GM23338 (cell line): Measurements from ENCODE around the gene SERPINA1. TPM values are rescaled to one million over a fixed set of nuclear protein-coding genes. Genes with fewer than 3 reads are reported as not detected.

Experiments used
- ATAC-seq: fragments of 200-7000 bp; cut with Tn5 transposase; 3 replicates; pipeline ENCODE4 v1.9.1; 2020
- DNase-seq: peaks from one replicate; pipeline ENCODE4 v3.0.0-alpha.2; 2015; ENCODE audit warnings: low spot score
- H2AFZ ChIP-seq: fragments of 200-600 bp; sonication (generic); 2 replicates; pipeline ENCODE4 v1.8.0; 2016; ENCODE audit warnings: antibody characterized with exemption, mild to moderate bottlenecking, moderate library complexity
- H3F3A ChIP-seq: fragments of 200-600 bp; sonication (generic); replicated peaks from 2 replicates; pipeline ENCODE4 v1.8.0; 2017; ENCODE audit warnings: antibody characterized with exemption, mixed run types, low read depth
- H3K27ac ChIP-seq: fragments of 200-600 bp; sonication (generic); 2 replicates; pipeline ENCODE4 v1.6.1; 2016; ENCODE audit warnings: low read depth
- H3K27me3 ChIP-seq: fragments of 200-600 bp; sonication (generic); 2 replicates; pipeline ENCODE4 v1.8.0; 2016; ENCODE audit warnings: mild to moderate bottlenecking, mixed run types, moderate library complexity; ENCODE audit not compliant: insufficient read depth
- H3K36me3 ChIP-seq: fragments of 200-600 bp; sonication (generic); 2 replicates; pipeline ENCODE4 v1.8.0; 2016; ENCODE audit warnings: mild to moderate bottlenecking; ENCODE audit not compliant: insufficient read depth
- H3K4me1 ChIP-seq: fragments of 200-600 bp; sonication (generic); 2 replicates; pipeline ENCODE4 v1.8.0; 2016; ENCODE audit warnings: mild to moderate bottlenecking, moderate library complexity; ENCODE audit not compliant: insufficient read depth
- H3K4me2 ChIP-seq: fragments of 200-600 bp; sonication (generic); 2 replicates; pipeline ENCODE4 v1.7.1; 2017; ENCODE audit warnings: mixed run types
- H3K4me3 ChIP-seq: fragments of 200-600 bp; sonication (generic); 2 replicates; pipeline ENCODE4 v1.6.1; 2016; ENCODE audit warnings: mixed run types
- H3K79me2 ChIP-seq: fragments of 200-600 bp; sonication (generic); replicated peaks from 2 replicates; pipeline ENCODE4 v1.8.0; 2017; ENCODE audit warnings: mild to moderate bottlenecking; ENCODE audit not compliant: insufficient read depth
- H3K9me2 ChIP-seq: fragments of 200-600 bp; sonication (generic); 2 replicates; pipeline ENCODE4 v1.8.0; 2017; ENCODE audit not compliant: insufficient read depth
- H4K20me1 ChIP-seq: fragments of 200-600 bp; sonication (generic); replicated peaks from 2 replicates; pipeline ENCODE4 v1.8.0; 2017; ENCODE audit warnings: mild to moderate bottlenecking; ENCODE audit not compliant: insufficient read depth
- H3K27ac Mint-ChIP-seq: 2 replicates; pipeline ENCODE4 v1.8.0; 2020; ENCODE audit warnings: inconsistent platforms, mild to moderate bottlenecking, moderate library complexity, mixed read lengths
- H3K27me3 Mint-ChIP-seq: 3 replicates; pipeline ENCODE4 v1.8.0; 2022; ENCODE audit warnings: low read depth, mild to moderate bottlenecking, moderate library complexity, mixed read lengths, inconsistent platforms; ENCODE audit not compliant: insufficient read depth, poor library complexity
- H3K36me3 Mint-ChIP-seq: 3 replicates; pipeline ENCODE4 v1.8.0; 2021; ENCODE audit warnings: low read depth, mild to moderate bottlenecking, inconsistent platforms, moderate library complexity, mixed read lengths
- H3K4me1 Mint-ChIP-seq: 3 replicates; pipeline ENCODE4 v1.8.0; 2020; ENCODE audit warnings: mild to moderate bottlenecking, inconsistent platforms, mixed read lengths
- H3K4me3 Mint-ChIP-seq: 3 replicates; pipeline ENCODE4 v1.8.0; 2021; ENCODE audit warnings: moderate library complexity, mild to moderate bottlenecking, inconsistent platforms, mixed read lengths
- H3K9me3 Mint-ChIP-seq: 3 replicates; pipeline ENCODE4 v1.8.0; 2020; ENCODE audit warnings: moderate library complexity, mild to moderate bottlenecking, inconsistent platforms, mixed read lengths
- CREB1 ChIP-seq: fragments of 250-450 bp; sonication (Bioruptor Pico); IDR thresholded peaks from 2 replicates; pipeline ENCODE4 v1.5.0; 2020; ENCODE audit warnings: low read depth, mild to moderate bottlenecking, moderate library complexity
- EZH2 ChIP-seq: fragments of 200-600 bp; sonication (generic); IDR thresholded peaks from one replicate; pipeline ENCODE4 v1.8.0; 2017; ENCODE audit warnings: antibody characterized with exemption, mild to moderate bottlenecking, low read depth; ENCODE audit not compliant: unreplicated experiment
- EZH2phosphoT487 ChIP-seq: fragments of 200-600 bp; sonication (generic); IDR thresholded peaks from one replicate; pipeline ENCODE4 v1.8.1; 2018; ENCODE audit warnings: antibody characterized with exemption; ENCODE audit not compliant: unreplicated experiment
- JUNB ChIP-seq: IDR thresholded peaks from one replicate; pipeline ENCODE4 v1.6.1; 2016; ENCODE audit warnings: antibody characterized with exemption; ENCODE audit not compliant: unreplicated experiment
- NANOG ChIP-seq: IDR thresholded peaks from 2 replicates; pipeline ENCODE4 v1.6.1; 2016; ENCODE audit warnings: antibody characterized with exemption, borderline replicate concordance
- POLR2AphosphoS5 ChIP-seq: IDR thresholded peaks from 2 replicates; pipeline ENCODE4 v1.6.1; 2016; ENCODE audit warnings: antibody characterized with exemption, low read depth
- STAT1 ChIP-seq: IDR thresholded peaks from one replicate; pipeline ENCODE4 v1.6.1; 2016; ENCODE audit warnings: antibody characterized with exemption; ENCODE audit not compliant: unreplicated experiment
- ZNF114 ChIP-seq: fragments of 250-450 bp; sonication (Bioruptor Pico); IDR thresholded peaks from 2 replicates; pipeline ENCODE4 v1.5.0; 2020; ENCODE audit warnings: mild to moderate bottlenecking, moderate library complexity
- ZNF331 ChIP-seq: fragments of 250-450 bp; sonication (Bioruptor Pico); IDR thresholded peaks from 2 replicates; pipeline ENCODE4 v1.5.0; 2020; ENCODE audit warnings: low read depth, mild to moderate bottlenecking, moderate library complexity
- polyA plus RNA-seq: library from polyadenylated mRNA; unstranded; fragments of >200 nt; fragmentation: Nextera tagmentation; extraction: Ambion mirVana; gene quantifications from 2 replicates; pipeline ENCODE4 v1.2.1, GENCODE V29; 2016
- total RNA-seq: library from RNA; depleted of rRNA; stranded (reverse); fragments of >200 nt; shearing (Covaris generic); gene quantifications from 2 replicates; pipeline ENCODE4 v1.2.3, GENCODE V29; 2014
- TF ChIP-seq, protein P1 (sequence below): IDR thresholded peaks from 2 replicates; pipeline ENCODE4 v1.6.1; 2016; ENCODE audit warnings: antibody characterized with exemption
- TF ChIP-seq, protein P2 (sequence below): IDR thresholded peaks from one replicate; pipeline ENCODE4 v1.6.1; 2018; ENCODE audit warnings: antibody characterized with exemption; ENCODE audit not compliant: unreplicated experiment
- TF ChIP-seq, protein P3 (sequence below), 2 experiments: fragments of 200-600 bp in 1 of 2; sonication (generic) in 1 of 2; conservative IDR thresholded peaks; 2 replicates each; pipeline versions ENCODE4 v1.5.1 to v1.6.1; 2016 to 2017; ENCODE audit warnings: antibody characterized with exemption in 2 of 2, low read depth in 2 of 2, mild to moderate bottlenecking in 2 of 2, moderate library complexity in 1 of 2
- TF ChIP-seq, protein P4 (sequence below): fragments of 250-450 bp; sonication (Bioruptor Pico); IDR thresholded peaks from 2 replicates; pipeline ENCODE4 v1.5.0; 2020; ENCODE audit warnings: mild to moderate bottlenecking, moderate library complexity

SERPINA1 gene
- total and polyA plus RNA-seq, 2 experiments from 2014 or later, result not detected

DNA sequence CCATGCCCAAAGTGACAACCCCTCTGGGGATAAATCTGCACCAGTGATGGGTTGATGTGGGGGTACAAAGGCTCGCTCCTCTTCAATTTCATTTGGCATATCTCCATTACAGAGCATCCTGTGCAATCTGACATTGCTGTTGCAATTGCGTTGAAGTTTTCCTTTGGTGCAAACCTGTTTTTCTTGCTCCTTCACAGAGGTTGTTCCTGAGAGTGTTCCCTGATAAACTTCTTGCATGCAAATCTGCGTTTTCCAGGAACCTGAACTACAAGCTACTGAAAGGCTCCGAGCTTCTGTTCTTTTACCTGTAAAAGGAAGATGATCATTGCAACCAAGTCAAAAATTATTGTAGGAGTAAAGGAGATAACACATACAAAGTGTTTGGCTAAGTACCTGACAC lies 38.1 kb upstream of the SERPINA1 start:
- H3K27me3 ChIP-seq, result no peaks in the 10 kb centered on the region
- H4K20me1 ChIP-seq, result no peaks in the 10 kb centered on the region
- H3K27ac ChIP-seq, result no peak overlapping the region
- TF ChIP-seq, protein P1, sequence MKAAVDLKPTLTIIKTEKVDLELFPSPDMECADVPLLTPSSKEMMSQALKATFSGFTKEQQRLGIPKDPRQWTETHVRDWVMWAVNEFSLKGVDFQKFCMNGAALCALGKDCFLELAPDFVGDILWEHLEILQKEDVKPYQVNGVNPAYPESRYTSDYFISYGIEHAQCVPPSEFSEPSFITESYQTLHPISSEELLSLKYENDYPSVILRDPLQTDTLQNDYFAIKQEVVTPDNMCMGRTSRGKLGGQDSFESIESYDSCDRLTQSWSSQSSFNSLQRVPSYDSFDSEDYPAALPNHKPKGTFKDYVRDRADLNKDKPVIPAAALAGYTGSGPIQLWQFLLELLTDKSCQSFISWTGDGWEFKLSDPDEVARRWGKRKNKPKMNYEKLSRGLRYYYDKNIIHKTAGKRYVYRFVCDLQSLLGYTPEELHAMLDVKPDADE, result no peak
- TF ChIP-seq, protein P2, sequence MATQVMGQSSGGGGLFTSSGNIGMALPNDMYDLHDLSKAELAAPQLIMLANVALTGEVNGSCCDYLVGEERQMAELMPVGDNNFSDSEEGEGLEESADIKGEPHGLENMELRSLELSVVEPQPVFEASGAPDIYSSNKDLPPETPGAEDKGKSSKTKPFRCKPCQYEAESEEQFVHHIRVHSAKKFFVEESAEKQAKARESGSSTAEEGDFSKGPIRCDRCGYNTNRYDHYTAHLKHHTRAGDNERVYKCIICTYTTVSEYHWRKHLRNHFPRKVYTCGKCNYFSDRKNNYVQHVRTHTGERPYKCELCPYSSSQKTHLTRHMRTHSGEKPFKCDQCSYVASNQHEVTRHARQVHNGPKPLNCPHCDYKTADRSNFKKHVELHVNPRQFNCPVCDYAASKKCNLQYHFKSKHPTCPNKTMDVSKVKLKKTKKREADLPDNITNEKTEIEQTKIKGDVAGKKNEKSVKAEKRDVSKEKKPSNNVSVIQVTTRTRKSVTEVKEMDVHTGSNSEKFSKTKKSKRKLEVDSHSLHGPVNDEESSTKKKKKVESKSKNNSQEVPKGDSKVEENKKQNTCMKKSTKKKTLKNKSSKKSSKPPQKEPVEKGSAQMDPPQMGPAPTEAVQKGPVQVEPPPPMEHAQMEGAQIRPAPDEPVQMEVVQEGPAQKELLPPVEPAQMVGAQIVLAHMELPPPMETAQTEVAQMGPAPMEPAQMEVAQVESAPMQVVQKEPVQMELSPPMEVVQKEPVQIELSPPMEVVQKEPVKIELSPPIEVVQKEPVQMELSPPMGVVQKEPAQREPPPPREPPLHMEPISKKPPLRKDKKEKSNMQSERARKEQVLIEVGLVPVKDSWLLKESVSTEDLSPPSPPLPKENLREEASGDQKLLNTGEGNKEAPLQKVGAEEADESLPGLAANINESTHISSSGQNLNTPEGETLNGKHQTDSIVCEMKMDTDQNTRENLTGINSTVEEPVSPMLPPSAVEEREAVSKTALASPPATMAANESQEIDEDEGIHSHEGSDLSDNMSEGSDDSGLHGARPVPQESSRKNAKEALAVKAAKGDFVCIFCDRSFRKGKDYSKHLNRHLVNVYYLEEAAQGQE, result no peak
- TF ChIP-seq JUNB (no peak), ZNF114 (CRISPR knock-in tag) (no peak), POLR2AphosphoS5 (no peak), STAT1 (no peak), NANOG (no peak), EZH2 (no peak), CREB1 (CRISPR knock-in tag) (no peak), ZNF331 (CRISPR knock-in tag) (no peak), EZH2phosphoT487 (no peak)
- TF ChIP-seq, protein P3, sequence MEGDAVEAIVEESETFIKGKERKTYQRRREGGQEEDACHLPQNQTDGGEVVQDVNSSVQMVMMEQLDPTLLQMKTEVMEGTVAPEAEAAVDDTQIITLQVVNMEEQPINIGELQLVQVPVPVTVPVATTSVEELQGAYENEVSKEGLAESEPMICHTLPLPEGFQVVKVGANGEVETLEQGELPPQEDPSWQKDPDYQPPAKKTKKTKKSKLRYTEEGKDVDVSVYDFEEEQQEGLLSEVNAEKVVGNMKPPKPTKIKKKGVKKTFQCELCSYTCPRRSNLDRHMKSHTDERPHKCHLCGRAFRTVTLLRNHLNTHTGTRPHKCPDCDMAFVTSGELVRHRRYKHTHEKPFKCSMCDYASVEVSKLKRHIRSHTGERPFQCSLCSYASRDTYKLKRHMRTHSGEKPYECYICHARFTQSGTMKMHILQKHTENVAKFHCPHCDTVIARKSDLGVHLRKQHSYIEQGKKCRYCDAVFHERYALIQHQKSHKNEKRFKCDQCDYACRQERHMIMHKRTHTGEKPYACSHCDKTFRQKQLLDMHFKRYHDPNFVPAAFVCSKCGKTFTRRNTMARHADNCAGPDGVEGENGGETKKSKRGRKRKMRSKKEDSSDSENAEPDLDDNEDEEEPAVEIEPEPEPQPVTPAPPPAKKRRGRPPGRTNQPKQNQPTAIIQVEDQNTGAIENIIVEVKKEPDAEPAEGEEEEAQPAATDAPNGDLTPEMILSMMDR (conservative IDR thresholded peaks at IDR 0.05; ENCODE audit: low read depth in 2 of 2), result no peak
- TF ChIP-seq, protein P4, sequence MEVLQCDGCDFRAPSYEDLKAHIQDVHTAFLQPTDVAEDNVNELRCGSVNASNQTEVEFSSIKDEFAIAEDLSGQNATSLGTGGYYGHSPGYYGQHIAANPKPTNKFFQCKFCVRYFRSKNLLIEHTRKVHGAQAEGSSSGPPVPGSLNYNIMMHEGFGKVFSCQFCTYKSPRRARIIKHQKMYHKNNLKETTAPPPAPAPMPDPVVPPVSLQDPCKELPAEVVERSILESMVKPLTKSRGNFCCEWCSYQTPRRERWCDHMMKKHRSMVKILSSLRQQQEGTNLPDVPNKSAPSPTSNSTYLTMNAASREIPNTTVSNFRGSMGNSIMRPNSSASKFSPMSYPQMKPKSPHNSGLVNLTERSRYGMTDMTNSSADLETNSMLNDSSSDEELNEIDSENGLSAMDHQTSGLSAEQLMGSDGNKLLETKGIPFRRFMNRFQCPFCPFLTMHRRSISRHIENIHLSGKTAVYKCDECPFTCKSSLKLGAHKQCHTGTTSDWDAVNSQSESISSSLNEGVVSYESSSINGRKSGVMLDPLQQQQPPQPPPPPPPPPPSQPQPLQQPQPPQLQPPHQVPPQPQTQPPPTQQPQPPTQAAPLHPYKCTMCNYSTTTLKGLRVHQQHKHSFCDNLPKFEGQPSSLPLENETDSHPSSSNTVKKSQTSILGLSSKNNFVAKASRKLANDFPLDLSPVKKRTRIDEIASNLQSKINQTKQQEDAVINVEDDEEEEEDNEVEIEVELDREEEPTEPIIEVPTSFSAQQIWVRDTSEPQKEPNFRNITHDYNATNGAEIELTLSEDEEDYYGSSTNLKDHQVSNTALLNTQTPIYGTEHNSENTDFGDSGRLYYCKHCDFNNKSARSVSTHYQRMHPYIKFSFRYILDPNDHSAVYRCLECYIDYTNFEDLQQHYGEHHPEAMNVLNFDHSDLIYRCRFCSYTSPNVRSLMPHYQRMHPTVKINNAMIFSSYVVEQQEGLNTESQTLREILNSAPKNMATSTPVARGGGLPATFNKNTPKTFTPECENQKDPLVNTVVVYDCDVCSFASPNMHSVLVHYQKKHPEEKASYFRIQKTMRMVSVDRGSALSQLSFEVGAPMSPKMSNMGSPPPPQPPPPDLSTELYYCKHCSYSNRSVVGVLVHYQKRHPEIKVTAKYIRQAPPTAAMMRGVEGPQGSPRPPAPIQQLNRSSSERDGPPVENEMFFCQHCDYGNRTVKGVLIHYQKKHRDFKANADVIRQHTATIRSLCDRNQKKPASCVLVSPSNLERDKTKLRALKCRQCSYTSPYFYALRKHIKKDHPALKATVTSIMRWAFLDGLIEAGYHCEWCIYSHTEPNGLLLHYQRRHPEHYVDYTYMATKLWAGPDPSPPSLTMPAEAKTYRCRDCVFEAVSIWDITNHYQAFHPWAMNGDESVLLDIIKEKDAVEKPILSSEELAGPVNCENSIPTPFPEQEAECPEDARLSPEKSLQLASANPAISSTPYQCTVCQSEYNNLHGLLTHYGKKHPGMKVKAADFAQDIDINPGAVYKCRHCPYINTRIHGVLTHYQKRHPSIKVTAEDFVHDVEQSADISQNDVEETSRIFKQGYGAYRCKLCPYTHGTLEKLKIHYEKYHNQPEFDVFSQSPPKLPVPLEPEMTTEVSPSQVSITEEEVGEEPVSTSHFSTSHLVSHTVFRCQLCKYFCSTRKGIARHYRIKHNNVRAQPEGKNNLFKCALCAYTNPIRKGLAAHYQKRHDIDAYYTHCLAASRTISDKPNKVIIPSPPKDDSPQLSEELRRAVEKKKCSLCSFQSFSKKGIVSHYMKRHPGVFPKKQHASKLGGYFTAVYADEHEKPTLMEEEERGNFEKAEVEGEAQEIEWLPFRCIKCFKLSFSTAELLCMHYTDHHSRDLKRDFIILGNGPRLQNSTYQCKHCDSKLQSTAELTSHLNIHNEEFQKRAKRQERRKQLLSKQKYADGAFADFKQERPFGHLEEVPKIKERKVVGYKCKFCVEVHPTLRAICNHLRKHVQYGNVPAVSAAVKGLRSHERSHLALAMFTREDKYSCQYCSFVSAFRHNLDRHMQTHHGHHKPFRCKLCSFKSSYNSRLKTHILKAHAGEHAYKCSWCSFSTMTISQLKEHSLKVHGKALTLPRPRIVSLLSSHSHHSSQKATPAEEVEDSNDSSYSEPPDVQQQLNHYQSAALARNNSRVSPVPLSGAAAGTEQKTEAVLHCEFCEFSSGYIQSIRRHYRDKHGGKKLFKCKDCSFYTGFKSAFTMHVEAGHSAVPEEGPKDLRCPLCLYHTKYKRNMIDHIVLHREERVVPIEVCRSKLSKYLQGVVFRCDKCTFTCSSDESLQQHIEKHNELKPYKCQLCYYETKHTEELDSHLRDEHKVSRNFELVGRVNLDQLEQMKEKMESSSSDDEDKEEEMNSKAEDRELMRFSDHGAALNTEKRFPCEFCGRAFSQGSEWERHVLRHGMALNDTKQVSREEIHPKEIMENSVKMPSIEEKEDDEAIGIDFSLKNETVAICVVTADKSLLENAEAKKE (CRISPR knock-in tag), result no peak
- no peaks in the 10 kb centered on the region for H3K9me2 ChIP-seq
- no peak for DNase-seq
- peaks cover 11% of the 10 kb centered on the region; the same call in 2 of the 3 replicates for H3K9me3 Mint-ChIP-seq
- H3K4me2 ChIP-seq, result no peak overlapping the region
- H3K79me2 ChIP-seq, result no peaks in the 10 kb centered on the region
- no peaks in the 10 kb centered on the region for H3K36me3 ChIP-seq
- H3K36me3 Mint-ChIP-seq, result no peaks in the 10 kb centered on the region
- H3K4me3 Mint-ChIP-seq, result no peak overlapping the region
- no peaks in the 10 kb centered on the region for H3F3A ChIP-seq
- peaks cover 4% of the 10 kb centered on the region for H3K27me3 Mint-ChIP-seq
- ATAC-seq, result no peak
- H3K4me1 Mint-ChIP-seq, result peaks cover 6% of the 10 kb centered on the region; the same call in 2 of the 3 replicates
- 0 out of 2 replicates have a peak overlapping the region, but pooled peaks have one; percentile 4 for H2AFZ ChIP-seq
- no peaks in the 10 kb centered on the region for H3K4me1 ChIP-seq
- H3K4me3 ChIP-seq, result no peak overlapping the region
- no peak overlapping the region for H3K27ac Mint-ChIP-seq
